Stimulated activated CD8-positive, alpha-beta memory T cell treated with anti-CD3 and anti-CD28 coated beads, Interleukin-12 subunit alpha, Interleukin-12 subunit beta, amount 100 ng/mL, for 24 hours (primary cell): Measurements from ENCODE around the gene ASS1.
A peak's percentile ranks its signal among the peaks of the same experiment; 100 is the strongest.
"Not testable (repeated sequence)": the region's sequence is repeated elsewhere in the genome, so short reads cannot be mapped to it uniquely, and the experiment has no call there.

ENCODE experiments used
- DNase-seq: peaks from one replicate; pipeline ENCODE4 v3.0.0-alpha.2; 2020; ENCODE audit errors: extremely low read depth

Gene ASS1

GRCh38 chr9:130444565-130445221, at the start of gene ASS1:
Gene ASS1, plus strand, starts transcription at chr9:130444961. Its CDS starts 7,268 bp downstream, at chr9:130452229.
- DNase-seq, result peak; percentile 16

DNA sequence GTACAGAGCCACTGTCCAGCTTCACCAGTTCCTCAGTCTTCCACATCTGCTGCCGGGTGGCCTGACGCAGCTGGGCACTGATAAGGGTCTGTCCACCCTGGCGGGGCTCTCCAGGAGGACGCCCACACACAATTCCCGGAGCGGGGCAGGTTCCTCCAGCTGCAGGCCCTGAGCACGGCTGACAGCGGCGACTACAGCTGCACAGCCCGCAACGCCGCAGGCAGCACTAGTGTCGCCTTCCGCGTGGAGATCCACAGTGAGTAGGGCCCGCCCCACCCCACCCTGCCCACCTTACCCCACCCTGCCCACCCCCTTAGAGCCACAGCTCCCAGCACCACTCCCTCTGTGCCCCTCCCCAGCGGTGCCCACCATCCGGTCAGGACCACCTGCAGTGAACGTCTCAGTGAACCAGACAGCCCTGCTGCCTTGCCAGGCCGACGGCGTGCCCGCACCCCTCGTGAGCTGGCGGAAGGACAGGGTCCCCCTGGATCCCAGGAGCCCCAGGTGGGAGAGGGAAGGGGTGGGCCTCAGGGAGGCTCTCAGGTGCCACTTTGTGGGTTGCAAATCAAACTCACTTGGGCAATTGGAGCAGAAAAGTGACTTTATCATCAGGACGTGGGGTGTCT, 48.8 kb upstream of the ASS1 start:
- no peak for DNase-seq

DNA sequence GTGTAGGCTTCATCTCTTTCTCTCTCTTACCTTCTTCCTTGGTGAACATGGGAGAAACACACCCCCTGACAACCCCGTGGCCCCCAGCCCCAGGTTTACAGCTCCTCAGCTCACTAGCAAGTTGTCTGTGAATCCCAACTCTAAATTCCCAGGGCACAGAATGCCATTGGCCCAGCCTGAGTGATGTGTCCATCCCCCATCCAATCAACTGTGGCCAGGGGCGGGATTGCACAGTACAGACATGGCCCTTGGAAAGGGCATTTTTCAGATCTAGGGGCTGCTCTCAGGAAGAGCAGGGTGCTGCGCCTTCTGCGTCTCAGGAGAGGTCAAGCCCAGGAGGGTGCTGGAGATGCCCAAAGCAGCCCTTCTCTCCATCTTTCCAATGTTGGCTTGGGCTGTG, 48.2 kb upstream of the ASS1 start:
- no peak for DNase-seq

- DNase-seq, result no peak
Measured at GRCh38 chr9:130398487-130399240, 46.1 kb upstream of the ASS1 start.

GRCh38 chr9:130399768-130400167, 45.0 kb upstream of the ASS1 start:
- DNase-seq, result no peak

- DNase-seq, result no peak
Measured at GRCh38 chr9:130400870-130401269, 43.9 kb upstream of the ASS1 start.

GRCh38 chr9:130401742-130402141, 43.0 kb upstream of the ASS1 start:
- not testable (repeated sequence) for DNase-seq

- DNase-seq, result no peak
Measured at GRCh38 chr9:130402243-130402642, 42.5 kb upstream of the ASS1 start.

- no peak for DNase-seq
Measured at GRCh38 chr9:130402645-130403440, 41.9 kb upstream of the ASS1 start.

- DNase-seq, result no peak
Measured at GRCh38 chr9:130405657-130406257, 39.0 kb upstream of the ASS1 start.

DNA sequence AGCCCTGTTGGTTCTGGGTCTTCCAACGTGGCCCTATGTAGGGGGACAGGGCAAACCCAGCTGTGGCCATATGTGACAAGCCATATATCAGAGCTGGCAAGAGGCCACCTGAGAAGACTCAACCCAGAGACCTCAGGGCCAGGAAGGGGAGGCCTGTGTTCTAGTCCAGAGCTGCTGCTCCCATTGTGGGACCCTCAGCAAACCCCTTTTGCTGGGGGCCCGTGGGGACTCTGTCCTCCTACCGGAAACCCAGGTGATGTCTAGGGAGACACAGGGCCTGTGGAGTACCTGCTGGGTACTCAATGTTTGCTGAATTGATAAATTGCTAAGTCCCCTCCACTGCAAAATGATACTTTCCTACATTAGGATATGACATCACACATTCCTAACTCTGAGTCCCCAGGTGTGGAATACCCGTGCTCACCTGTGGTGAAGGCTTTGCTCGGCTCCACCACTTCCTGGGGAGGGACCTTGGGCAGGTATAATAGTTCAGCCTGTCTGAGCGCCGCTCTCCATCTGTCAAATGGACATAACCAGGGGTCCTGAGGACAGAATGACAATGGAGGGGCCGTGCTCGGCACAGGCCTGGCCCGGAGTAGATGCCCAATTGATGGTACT, 38.4 kb upstream of the ASS1 start:
- no peak for DNase-seq

GRCh38 chr9:130407916-130408663, 36.7 kb upstream of the ASS1 start:
- no peak for DNase-seq

DNA sequence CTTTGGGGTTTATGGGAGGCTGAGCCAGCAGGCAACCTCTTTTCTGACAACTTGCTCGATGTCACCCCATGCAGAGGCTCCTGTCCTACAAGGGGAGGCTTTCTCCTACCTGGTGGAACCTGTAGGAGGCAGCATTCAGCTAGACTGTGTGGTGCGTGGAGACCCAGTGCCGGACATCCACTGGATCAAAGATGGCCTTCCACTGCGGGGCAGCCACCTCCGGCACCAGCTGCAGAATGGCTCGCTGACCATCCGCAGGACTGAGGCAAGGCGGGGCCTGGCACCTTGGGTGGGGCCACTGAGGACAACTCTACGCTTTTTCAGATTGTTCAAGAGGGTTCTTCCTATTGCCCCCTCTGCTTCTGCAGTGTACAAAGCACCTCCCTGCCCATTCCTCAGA, 36.1 kb upstream of the ASS1 start:
- DNase-seq, result no peak

DNA sequence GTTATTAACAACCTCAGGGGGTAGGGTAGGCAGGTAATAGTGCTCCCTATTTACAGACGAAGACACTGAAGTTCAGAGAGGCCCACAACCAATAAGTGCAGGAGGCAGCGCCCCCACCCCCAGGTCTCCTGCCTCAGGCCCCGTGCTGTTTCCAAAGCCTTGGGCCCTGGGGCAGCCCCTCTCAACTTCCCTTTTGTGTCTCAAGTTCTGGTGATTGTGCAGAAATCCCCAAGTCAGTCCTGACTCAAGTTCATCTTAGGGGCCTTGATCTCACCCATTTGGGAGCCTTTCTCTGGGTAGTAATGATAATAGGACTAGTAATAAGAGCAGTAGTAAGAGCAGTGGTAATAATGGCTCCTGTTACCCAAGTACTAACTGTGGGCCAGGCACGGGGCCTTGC, 35.5 kb upstream of the ASS1 start:
- no peak for DNase-seq

GRCh38 chr9:130410443-130410842, 34.3 kb upstream of the ASS1 start:
- DNase-seq, result no peak

GRCh38 chr9:130411566-130411915, 33.2 kb upstream of the ASS1 start:
- DNase-seq, result no peak

- DNase-seq, result no peak
Measured at GRCh38 chr9:130414081-130414731, 30.6 kb upstream of the ASS1 start.

GRCh38 chr9:130414910-130415746, 29.6 kb upstream of the ASS1 start:
- DNase-seq, result no peak

GRCh38 chr9:130417602-130418001, 27.2 kb upstream of the ASS1 start:
- no peak for DNase-seq
